COLO668 (cell line): ENCODE measurements around the gene PLBD1.

Experiments used
- DNase-seq: peaks from one replicate; lab custom pipeline; 2025; ENCODE audit not compliant: unreplicated experiment; lab: John Stamatoyannopoulos, UW

Gene PLBD1

GRCh38 chr12:14571779-14572178 is 4.1 kb upstream of the PLBD1 start:
- DNase-seq = no peak

DNA sequence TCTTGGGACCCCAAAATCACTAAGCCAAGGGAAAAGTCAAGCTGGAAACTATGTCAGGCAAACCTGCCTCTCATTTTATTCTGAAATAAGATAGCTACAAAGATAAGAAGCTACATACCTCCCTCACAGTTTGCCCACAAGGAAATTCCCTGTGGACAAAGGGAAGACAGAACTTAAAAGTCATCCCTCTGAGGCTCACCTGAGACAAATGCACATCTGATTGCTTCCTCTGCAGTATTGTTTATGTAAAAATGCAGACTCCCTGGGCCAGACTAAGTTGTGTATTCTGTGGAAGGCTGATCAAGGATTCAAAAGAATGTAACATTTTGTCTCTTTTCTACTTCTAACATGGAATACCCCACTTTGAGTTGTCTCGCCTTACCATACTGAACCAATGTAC is 2.5 kb upstream of the PLBD1 start:
- no peak for DNase-seq

GRCh38 chr12:14564336-14564959 is 3.2 kb downstream of the PLBD1 start:
- no peak for DNase-seq

DNA sequence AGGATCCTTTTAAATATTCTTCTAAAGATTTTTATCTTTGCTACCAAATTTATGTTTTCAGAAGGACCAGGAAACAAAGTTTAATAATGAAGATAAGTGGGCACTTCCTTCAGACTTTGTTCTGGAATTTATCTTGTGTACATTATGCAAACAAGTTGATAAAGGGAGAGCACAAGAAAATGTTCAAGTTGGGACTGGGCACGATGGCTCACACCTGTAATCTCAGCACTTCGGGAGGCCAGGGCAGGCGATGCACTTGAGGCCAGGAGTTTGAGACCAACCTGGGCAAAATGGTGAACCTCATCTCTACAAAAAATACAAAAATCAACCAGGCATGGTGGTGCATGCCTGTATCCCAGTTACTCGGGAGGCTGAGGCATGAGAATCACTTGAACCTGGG is 4.6 kb downstream of the PLBD1 start:
- DNase-seq = no peak

DNA sequence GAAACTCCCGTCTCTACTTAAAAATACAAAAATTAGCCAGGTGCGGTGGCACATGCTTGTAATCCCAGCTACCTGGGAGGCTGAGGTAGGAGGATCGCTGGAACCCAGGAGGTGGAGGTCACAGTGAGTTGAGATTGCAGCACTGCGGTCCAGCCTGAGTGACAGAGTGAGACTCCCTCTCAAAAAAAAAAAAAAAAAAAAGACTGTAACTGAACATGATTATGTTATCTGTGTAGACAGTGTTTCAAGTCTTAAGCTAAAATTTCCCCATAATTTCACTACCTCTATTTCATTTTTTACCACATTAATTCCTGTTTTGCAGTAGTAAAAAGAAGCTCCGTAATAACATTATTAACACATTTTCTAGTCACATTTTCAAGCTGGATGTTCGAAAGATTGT is 5.4 kb downstream of the PLBD1 start:
- no peak for DNase-seq

DNA sequence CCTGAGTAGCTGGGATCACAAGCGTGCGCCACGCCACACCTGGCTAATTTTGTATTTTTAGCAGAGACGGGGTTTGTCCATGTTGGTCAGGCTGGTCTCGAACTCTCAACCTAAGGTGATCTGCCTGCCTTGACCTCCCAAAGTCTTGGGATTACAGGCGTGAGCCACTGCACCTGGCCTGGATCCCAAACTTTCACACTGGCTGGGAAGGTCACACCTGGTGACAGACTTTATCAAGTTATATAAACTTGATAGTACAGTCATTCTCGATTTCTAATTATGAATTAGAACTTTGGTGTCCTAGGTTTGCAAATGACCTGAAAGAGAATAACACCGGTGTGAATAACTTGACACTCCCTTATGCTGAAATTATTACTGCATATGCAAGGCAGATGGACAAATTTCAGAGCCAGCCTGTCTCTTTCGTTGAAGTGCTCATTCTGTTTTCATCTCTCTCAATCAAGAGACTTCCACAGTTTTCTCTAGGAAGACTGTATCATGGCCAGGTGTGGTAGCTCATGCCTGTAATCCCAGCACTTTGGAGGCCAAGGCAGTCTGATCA is 5.9 kb downstream of the PLBD1 start:
- DNase-seq = no peak

GRCh38 chr12:14560904-14561574 is 6.6 kb downstream of the PLBD1 start:
- no peak for DNase-seq

GRCh38 chr12:14558473-14558959 is 9.2 kb downstream of the PLBD1 start:
- DNase-seq = no peak

DNA sequence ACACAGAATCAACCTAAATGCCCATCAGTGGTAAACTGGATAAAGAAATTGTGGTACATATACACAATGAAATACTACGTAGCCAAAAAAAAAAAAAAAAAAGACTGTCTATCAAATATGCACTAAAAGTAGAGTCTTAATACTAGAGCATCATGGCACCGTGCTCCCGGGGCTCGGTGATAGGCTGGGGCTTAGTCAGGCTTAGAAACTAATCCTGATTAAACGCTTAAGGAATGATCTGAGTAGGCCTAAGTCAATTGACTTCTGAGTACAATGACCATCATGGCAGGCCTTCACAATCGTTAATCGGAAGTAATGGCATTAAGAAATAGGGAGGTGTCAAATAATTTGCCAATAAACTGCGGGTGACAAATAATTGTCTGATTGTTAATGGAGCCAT is 9.7 kb downstream of the PLBD1 start:
- DNase-seq = no peak

GRCh38 chr12:14554281-14555007 is 13.2 kb downstream of the PLBD1 start:
- peak; percentile 49 for DNase-seq

GRCh38 chr12:14548609-14549008 is 19.1 kb downstream of the PLBD1 start:
- DNase-seq = no peak

DNA sequence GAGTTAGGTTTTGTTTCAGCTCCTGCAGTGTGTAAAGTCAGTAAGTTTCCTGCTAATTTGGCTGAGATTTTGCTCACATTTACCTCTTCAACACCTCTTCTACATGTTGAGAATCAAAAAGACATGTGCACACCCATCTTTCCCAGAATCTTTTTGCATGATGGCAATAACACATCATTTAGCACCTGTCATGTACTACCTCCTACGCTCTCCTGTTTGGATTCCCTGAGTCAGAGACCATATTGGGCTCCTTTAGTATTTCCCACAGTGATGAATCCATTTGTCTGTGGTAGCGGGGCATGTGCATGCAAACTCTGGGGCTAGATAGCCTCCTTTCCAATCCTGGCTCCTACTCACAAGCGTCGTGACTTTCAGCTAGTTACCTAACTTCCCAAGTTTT is 20.1 kb downstream of the PLBD1 start:
- DNase-seq = no peak

- DNase-seq = peak; percentile 40
These were observed 22.2 kb downstream of the PLBD1 start for GRCh38 chr12:14545144-14546124.

GRCh38 chr12:14540801-14541462 is 26.8 kb downstream of the PLBD1 start:
- no peak for DNase-seq

DNA sequence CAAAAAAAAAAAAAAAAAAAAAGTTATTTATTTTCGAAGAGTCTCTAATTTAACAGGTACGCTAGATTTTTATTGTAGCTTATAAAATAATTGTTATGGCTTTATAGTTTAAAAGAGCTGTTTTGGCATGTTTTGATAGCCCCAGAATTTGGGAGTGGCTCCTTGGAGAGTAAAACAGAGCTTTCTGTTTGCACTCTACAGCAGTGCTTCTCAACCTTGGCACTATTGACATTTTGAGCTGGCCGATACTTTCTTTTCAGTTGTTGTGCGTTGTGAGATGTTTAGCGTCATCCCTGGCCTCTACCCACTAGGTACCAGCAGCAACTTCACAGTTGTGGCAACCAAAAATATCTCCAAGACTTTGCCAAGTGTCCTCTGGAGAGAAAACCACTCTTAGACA is 30.6 kb downstream of the PLBD1 start:
- DNase-seq = no peak

DNA sequence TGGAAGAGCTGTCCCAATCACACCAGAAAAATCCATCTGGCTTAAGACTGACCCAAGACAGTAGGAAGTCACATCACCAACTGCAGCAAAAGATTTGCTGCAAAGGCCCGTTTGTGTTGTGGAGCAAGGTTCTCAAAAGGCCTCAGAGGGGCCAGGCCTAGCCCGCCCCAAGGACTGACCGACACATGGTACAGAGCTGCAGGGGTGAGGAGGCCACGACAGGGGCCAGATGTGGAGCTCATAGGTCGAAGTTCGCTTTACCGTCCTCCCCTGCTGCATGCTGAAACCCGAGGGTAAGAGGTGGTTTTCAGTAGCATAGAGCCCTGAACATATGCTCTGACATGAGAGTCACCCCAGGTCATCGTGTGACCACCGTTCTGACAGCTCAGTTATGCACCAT is 35.5 kb downstream of the PLBD1 start:
- DNase-seq = no peak

GRCh38 chr12:14525964-14526363 is 41.7 kb downstream of the PLBD1 start:
- no peak for DNase-seq

DNA sequence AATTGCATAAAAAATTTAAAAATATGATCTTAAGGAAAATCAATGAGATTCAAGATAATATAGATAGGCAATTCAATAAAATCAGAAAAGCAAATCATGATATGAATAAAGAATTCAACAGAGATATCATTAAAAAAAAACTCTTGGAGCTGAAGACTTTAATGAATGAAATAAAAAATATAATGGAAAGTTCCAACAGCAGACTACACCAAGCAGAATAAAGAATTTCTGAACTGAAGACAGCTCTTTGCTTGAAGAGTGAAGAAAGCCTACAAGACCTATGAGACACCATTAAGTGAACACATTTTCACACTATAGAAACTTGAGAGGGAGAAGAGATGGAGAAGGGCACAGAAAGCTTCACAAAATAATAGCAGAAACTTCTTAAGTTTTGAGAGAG is 45.9 kb downstream of the PLBD1 start:
- no peak for DNase-seq

DNA sequence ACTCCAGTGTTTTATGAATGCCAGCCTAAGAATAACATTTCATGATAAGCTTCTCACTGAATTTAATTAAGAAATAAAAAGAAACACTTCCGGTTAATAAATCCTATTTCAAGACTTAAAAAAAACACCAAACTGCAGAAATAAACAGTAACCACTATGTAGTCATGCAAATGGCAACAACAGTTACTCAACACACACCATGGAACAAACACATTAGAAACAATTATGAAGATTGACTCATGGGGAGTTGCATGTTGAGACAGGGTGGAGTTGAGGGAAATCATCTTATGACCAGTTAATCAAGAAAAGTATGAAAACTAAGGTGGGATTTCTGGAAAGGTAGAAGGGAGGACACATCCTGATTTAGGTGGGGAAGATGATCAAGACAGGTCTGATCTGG is 52.7 kb downstream of the PLBD1 start:
- DNase-seq = no peak

DNA sequence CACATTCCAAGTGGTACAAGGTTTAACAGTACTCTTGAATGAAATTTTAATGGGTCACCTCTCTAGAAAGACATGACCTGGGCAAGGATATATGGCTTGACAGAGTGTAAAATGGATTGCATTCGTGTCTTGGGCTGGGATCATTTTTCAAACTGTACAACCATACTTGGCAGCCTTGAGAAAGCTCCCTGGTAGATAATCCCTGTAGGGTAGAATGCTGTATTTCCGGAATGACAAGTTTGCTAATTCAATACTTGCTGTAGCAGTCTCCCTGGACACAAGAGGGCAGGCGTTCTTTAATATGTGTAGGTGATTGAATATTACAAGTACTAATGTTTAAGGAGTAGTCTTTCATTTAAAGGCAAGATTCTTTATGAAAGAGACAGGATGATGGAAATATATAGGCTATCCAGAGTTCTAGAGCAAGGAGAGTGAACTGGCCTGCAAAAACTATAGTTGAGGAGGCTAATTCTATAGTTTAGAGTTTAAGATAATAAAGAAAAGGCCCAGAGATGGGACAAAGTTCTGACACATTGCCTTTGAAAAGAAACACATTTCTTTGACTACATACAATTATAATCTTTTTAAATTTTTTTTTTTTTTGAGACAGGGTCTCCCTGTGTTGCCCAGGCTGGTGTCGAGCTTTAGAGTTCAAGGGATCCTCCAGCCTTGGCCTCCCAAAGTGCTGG is 53.4 kb downstream of the PLBD1 start:
- DNase-seq = peak; percentile 27
